Skin epidermis (tissue), 12 donors: ENCODE data around the gene EWSR1.

Source experiments
- H3K27ac ChIP-seq, 21 experiments: fragments of 200-600 bp; sonication (generic) in 11 of 21; one replicate each; pipeline ENCODE4 v1.5.0; 2020; ENCODE audit warnings: mild to moderate bottlenecking in 3 of 21, inconsistent platforms in 2 of 21, moderate library complexity in 2 of 21
- H3K4me3 ChIP-seq, 7 experiments: fragments of 200-600 bp; sonication (generic) in 2 of 7; one replicate each; pipeline ENCODE4 v1.5.0; 2020; ENCODE audit warnings: inconsistent platforms in 2 of 7, mild to moderate bottlenecking in 2 of 7, moderate library complexity in 1 of 7

Gene EWSR1

GRCh38 chr22:29300807-29301601 is 32.9 kb downstream of the EWSR1 start:
- H3K27ac ChIP-seq: peak overlapping the region in 1 of 21 experiments; percentile 35

GRCh38 chr22:29301716-29302401 is 33.8 kb downstream of the EWSR1 start:
- Histone ChIP-seq H3K27ac (peak overlapping the region in 3 of 21 experiments; percentile 6 to 32 (median 23)), H3K4me3 (no peak overlapping the region)

More at GRCh38 chr22:29300807-29301601, 32.9 kb downstream of the EWSR1 start:
- H3K4me3 ChIP-seq: no peak overlapping the region

GRCh38 chr22:29302402-29302680 is 34.3 kb downstream of the EWSR1 start:
- H3K27ac ChIP-seq: peak overlapping the region in 3 of 21 experiments; percentile 6 to 32 (median 23)

GRCh38 chr22:29302681-29303465 is 34.8 kb downstream of the EWSR1 start:
- Histone ChIP-seq H3K4me3 (no peak overlapping the region), H3K27ac (peak overlapping the region in 6 of 21 experiments; percentile 6 to 61 (median 36))

More at GRCh38 chr22:29302402-29302680, 34.3 kb downstream of the EWSR1 start:
- H3K4me3 ChIP-seq: no peak overlapping the region

- peak overlapping the region in 4 of 7 experiments; percentile 54 to 96 (median 82) for H3K4me3 ChIP-seq
- H3K27ac ChIP-seq: peak overlapping the region in 8 of 21 experiments; percentile 88 to 97 (median 94)
Measured at GRCh38 chr22:29305836-29306174, 37.7 kb downstream of the EWSR1 start.

- H3K4me3 ChIP-seq: peak within 1 kb of the TSS; percentile 54 to 96 (median 72)
- peak within 1 kb of the TSS; percentile 80 to 97 (median 93) for H3K27ac ChIP-seq
Measured at GRCh38 chr22:29306175-29306834, 38.2 kb downstream of the EWSR1 start, which contains the start of gene GAS2L1. Gene GAS2L1 (plus strand): TSS chr22:29306650. CDS start chr22:29308106, 1,456 bp downstream.

GRCh38 chr22:29306835-29307595 is 38.9 kb downstream of the EWSR1 start:
- H3K27ac ChIP-seq: peak overlapping the region; percentile 80 to 97 (median 93)
- H3K4me3 ChIP-seq: peak overlapping the region; percentile 54 to 96 (median 72)

- Histone ChIP-seq H3K27ac (peak overlapping the region in 20 of 21 experiments; percentile 80 to 97 (median 93)), H3K4me3 (peak overlapping the region; percentile 54 to 96 (median 72))
Measured at GRCh38 chr22:29307596-29308147, 39.6 kb downstream of the EWSR1 start.

- peak overlapping the region in 19 of 21 experiments; percentile 12 to 97 (median 93) for H3K27ac ChIP-seq
Measured at GRCh38 chr22:29308148-29308790, 40.2 kb downstream of the EWSR1 start.

GRCh38 chr22:29308791-29309262 is 40.8 kb downstream of the EWSR1 start:
- peak overlapping the region in 3 of 7 experiments; percentile 72 to 96 (median 85) for H3K4me3 ChIP-seq
- H3K27ac ChIP-seq: peak overlapping the region in 19 of 21 experiments; percentile 12 to 97 (median 92)

More at GRCh38 chr22:29308148-29308790, 40.2 kb downstream of the EWSR1 start:
- peak overlapping the region; percentile 54 to 96 (median 72) for H3K4me3 ChIP-seq

- peak overlapping the region in 2 of 7 experiments; percentile 21 to 72 for H3K4me3 ChIP-seq
- H3K27ac ChIP-seq: peak overlapping the region in 18 of 21 experiments; percentile 12 to 97 (median 92)
Measured at GRCh38 chr22:29309332-29310064, 41.4 kb downstream of the EWSR1 start.

- Histone ChIP-seq H3K4me3 (peak overlapping the region in 1 of 7 experiments; percentile 5), H3K27ac (peak overlapping the region in 17 of 21 experiments; percentile 15 to 97 (median 84))
Measured at GRCh38 chr22:29310065-29310862, 42.2 kb downstream of the EWSR1 start.

GRCh38 chr22:29310863-29311339 is 42.8 kb downstream of the EWSR1 start:
- Histone ChIP-seq H3K4me3 (peak overlapping the region in 4 of 7 experiments; percentile 4 to 16 (median 8)), H3K27ac (peak overlapping the region in 18 of 21 experiments; percentile 44 to 96 (median 79))

GRCh38 chr22:29311464-29312217 is 43.6 kb downstream of the EWSR1 start:
- Histone ChIP-seq H3K27ac (peak overlapping the region in 19 of 21 experiments; percentile 27 to 96 (median 79)), H3K4me3 (peak overlapping the region in 3 of 7 experiments; percentile 4 to 16 (median 10))
